Activated CD8-positive, alpha-beta T cell treated with anti-CD3 and anti-CD28 coated beads for 36 hours (primary cell): ENCODE results near the gene COL1A1. TPM values are rescaled to one million over a fixed set of nuclear protein-coding genes. Genes with fewer than 3 reads are reported as not detected.

Experiments used
- ATAC-seq: fragments of 200-7000 bp; cut with Tn5 transposase; one replicate; pipeline ENCODE4 v1.10.0; 2021; ENCODE audit warnings: mild to moderate bottlenecking, moderate library complexity
- CTCF ChIA-PET: fragments of 350-600 bp; sonication (Branson Sonifier 250); formaldehyde crosslinking; loops from one replicate; lab custom pipeline; 2021; ENCODE audit warnings: antibody characterized with exemption; lab: Charles Lee
- POLR2A ChIA-PET: fragments of 350-600 bp; sonication (Branson Sonifier 250); formaldehyde crosslinking; loops from one replicate; lab custom pipeline; 2021; ENCODE audit warnings: antibody characterized with exemption; lab: Charles Lee
- DNase-seq: peaks from one replicate; pipeline ENCODE4 v3.0.0-alpha.2; 2020
- H3K27ac Mint-ChIP-seq: one replicate; pipeline ENCODE4 v1.8.0; 2021; ENCODE audit warnings: mild to moderate bottlenecking, mixed read lengths
- H3K27me3 Mint-ChIP-seq: one replicate; pipeline ENCODE4 v1.8.0; 2021; ENCODE audit warnings: mixed read lengths
- H3K36me3 Mint-ChIP-seq: one replicate; pipeline ENCODE4 v1.8.0; 2021; ENCODE audit warnings: low read depth, mixed read lengths
- H3K4me1 Mint-ChIP-seq: one replicate; pipeline ENCODE4 v1.8.0; 2021; ENCODE audit warnings: low read depth, mixed read lengths
- H3K4me3 Mint-ChIP-seq: one replicate; pipeline ENCODE4 v1.8.0; 2021; ENCODE audit warnings: mild to moderate bottlenecking, moderate library complexity, mixed read lengths
- H3K9me3 Mint-ChIP-seq: one replicate; pipeline ENCODE4 v1.8.0; 2021; ENCODE audit warnings: mixed read lengths
- intact Hi-C: fragments of 100-400 bp; cut with micrococcal nuclease; formaldehyde crosslinking; loops from one replicate; pipeline ENCODE4 v1.10.0; 2022
- total RNA-seq, 2 experiments: library from RNA; stranded (reverse); gene quantifications; one replicate each; pipeline ENCODE4 v1.2.3, GENCODE V29; 2021
- TF ChIP-seq, protein P1 (sequence below): fragments of 200-600 bp; IDR thresholded peaks from one replicate; pipeline ENCODE4 v1.8.0; 2022; ENCODE audit warnings: antibody characterized with exemption, mild to moderate bottlenecking

Gene COL1A1
- total RNA-seq, 2 experiments from 2014 or later = 0.92 to 1.0 TPM

DNA sequence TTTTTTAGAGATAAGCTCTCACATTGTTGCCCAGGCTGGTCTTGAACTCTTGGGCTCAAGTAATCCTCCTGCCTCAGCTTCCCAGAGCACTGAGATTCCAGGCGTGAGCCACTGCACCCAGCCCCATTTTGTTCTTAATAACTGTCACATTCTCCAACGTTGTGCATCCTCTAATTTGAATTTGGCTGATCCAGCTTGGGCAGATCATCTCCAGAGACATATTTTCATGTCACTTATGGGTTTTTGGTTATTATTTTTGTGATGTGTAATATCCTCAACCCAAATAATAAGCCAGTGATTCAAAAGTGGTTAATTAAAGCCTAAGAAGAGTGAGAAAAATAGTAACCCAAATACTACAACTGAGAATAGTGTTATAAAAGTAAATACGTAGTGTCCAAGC lies 16.2 kb upstream of the COL1A1 start:
- Mint-ChIP-seq H3K36me3 (no peaks in the 10 kb centered on the region), H3K27ac (no peak overlapping the region), H3K9me3 (no peaks in the 10 kb centered on the region), H3K27me3 (peaks cover 6% of the 10 kb centered on the region), H3K4me1 (peaks cover 13% of the 10 kb centered on the region), H3K4me3 (no peak overlapping the region)
- ChIA-PET POLR2A (no interaction called here), CTCF (interaction anchor here (0.8 to 11.5 kb wide), 7 partner anchors 15 to 190 kb away, joined by 3 to 111 read pairs (median 3); partner anchors contain the start of genes COL1A1 and TMEM92)
- intact Hi-C loops = no loop called here
- ATAC-seq (no peak), DNase-seq (no peak)
- TF ChIP-seq, protein P1, sequence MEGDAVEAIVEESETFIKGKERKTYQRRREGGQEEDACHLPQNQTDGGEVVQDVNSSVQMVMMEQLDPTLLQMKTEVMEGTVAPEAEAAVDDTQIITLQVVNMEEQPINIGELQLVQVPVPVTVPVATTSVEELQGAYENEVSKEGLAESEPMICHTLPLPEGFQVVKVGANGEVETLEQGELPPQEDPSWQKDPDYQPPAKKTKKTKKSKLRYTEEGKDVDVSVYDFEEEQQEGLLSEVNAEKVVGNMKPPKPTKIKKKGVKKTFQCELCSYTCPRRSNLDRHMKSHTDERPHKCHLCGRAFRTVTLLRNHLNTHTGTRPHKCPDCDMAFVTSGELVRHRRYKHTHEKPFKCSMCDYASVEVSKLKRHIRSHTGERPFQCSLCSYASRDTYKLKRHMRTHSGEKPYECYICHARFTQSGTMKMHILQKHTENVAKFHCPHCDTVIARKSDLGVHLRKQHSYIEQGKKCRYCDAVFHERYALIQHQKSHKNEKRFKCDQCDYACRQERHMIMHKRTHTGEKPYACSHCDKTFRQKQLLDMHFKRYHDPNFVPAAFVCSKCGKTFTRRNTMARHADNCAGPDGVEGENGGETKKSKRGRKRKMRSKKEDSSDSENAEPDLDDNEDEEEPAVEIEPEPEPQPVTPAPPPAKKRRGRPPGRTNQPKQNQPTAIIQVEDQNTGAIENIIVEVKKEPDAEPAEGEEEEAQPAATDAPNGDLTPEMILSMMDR = no peak

DNA sequence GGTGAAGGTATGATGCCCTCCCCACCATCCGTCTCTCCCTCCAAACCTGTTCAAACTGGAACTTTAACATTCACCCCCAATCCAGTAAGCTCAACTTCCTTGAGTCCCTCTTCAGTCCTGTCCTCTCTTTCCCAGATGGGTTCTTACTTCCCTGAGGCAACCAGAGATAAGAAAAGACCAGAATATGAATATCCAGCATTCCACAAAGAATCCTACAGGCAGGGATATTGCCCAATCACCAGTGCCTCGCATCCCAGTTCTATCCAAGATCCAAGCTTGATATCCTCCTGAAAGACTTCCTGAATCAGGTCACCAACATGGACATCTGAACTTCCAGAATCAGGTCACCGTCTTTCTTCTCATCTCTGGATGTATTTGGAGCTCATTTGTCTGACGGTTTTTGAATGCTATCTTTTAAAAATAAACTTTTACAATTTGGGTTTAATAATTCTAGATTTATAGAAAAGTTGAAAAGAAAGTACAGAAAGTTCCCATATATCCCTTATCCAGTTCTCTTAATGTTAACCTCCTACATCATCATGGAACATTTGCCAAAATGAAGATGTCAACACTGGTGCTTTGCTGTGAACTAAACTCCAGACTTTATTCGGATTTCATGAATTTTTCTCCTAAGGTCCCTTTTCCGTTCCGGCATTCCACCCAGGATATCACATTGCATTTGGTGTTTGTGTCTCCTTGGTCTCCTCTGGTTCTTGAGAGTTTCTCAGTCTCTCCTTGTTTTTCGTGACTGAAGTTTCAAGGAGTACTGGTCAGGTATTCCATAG lies 13.7 kb upstream of the COL1A1 start:
- Mint-ChIP-seq H3K27me3 (peaks cover 18% of the 10 kb centered on the region), H3K9me3 (no peaks in the 10 kb centered on the region), H3K36me3 (no peaks in the 10 kb centered on the region), H3K4me1 (peaks cover 22% of the 10 kb centered on the region), H3K4me3 (no peak overlapping the region), H3K27ac (no peak overlapping the region)
- intact Hi-C loops = no loop called here
- TF ChIP-seq, protein P1 = no peak
- DNase-seq (no peak), ATAC-seq (no peak)
- POLR2A ChIA-PET = interaction anchor here (1.6 kb wide), 1 partner anchor 11 kb away, joined by 4 read pairs; no protein-coding TSS in a partner anchor
- CTCF ChIA-PET = interaction anchor here (0.7 to 11.5 kb wide), 9 partner anchors 11 to 121 kb away, joined by 3 to 111 read pairs (median 7); partner anchors contain the start of genes COL1A1 and PDK2

DNA sequence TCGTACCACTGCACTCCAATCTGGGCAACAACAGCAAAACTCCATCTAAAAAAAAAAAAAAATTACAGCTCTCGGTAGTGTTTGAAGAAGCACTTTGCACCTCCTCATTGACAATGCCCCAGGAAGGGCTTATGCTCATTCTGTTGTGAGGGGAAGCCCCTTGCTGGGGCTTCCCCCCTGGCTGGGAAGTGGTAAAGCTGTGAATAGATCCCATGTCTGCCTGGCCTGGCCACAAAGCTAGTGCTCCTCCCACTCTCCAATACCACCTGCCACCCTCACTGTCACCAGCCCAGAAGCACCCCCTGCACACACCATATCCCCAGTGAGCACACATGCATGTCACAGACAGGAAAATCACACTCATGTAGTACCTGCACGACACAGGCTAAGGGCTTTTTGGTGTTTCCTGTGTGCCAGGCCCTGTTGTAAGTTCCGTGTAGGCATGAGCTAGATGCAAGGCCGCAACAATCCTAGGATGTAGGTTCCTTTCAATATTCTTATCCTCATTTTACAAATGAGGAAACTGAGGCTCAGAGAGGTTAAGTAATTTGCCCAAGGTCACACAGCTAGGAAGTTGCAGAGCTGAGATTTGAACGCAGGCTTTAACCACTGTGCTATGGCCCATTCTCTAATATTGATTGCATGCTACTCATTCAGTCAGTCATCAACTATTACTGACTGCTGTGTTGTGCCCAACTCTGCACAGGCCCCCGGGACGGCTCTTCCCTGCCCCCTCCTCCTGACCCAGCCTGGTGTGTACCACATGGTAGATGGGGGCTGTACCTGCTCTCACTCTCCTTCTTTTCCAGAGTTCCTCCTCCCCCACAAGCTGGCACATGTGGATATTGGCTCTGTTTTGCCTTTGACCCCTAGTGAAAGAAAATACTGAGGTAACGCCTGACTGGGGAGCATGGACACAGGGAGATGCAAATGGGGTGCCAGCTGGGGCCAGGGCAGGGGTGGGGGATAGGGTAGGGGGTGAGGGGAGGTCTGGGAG lies 11.9 kb upstream of the COL1A1 start:
- DNase-seq (peak; percentile 88), ATAC-seq (peak; percentile 99)
- CTCF ChIA-PET = interaction anchor here (0.9 to 11.5 kb wide), 16 partner anchors 8 to 119 kb away, joined by 3 to 111 read pairs (median 6); partner anchors contain the start of gene COL1A1
- Mint-ChIP-seq H3K27ac (no peak overlapping the region), H3K4me3 (no peak overlapping the region), H3K36me3 (no peaks in the 10 kb centered on the region), H3K27me3 (peaks cover 25% of the 10 kb centered on the region), H3K4me1 (peaks cover 22% of the 10 kb centered on the region), H3K9me3 (no peaks in the 10 kb centered on the region)
- POLR2A ChIA-PET = interaction anchor here (0.8 to 2.1 kb wide), 3 partner anchors 12 to 133 kb away, joined by 3 to 9 read pairs (median 3); partner anchors contain the start of genes COL1A1 and XYLT2
- intact Hi-C loops = no loop called here
- TF ChIP-seq, protein P1 = no peak

DNA sequence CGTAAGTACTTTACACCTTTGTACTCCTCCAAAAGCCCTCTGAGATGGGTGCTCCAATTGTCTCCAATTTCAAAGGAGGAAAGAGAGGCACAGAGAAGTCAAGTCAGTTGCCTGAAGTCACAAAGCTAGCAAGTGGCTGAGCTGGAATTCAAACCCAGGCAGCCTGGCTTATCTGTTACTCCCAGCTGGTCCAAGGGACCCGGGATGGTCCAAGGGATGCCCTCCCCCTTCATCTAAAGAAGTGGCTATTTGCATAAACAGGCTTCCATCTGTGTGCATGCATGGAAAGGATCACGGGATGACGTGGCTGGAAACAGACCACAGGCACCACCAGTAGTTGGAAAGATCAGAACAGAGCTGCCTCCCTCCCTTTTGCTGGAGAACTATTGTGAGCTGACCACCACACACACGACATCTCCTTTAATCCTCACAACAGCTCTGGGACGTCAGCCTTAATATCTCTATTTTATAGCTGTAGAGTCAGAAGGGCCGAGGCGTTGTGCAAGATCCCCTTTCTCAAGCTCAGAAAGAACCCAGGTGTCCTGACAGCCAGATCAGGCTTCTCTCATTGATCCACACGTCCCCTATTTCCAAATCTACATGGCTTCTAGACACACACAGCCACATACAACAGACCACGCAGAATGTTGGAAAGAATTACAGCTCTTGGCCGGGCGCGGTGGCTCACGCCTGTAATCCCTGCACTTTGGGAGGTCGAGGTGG lies 10.9 kb upstream of the COL1A1 start:
- H3K27me3 Mint-ChIP-seq = peaks cover 32% of the 10 kb centered on the region
- ATAC-seq = no peak
- H3K27ac Mint-ChIP-seq = no peak overlapping the region

More for the DNA sequence above, 10.9 kb upstream of the COL1A1 start:
- intact Hi-C loops = no loop called here
- Mint-ChIP-seq H3K9me3 (no peaks in the 10 kb centered on the region), H3K36me3 (no peaks in the 10 kb centered on the region), H3K4me1 (peaks cover 22% of the 10 kb centered on the region), H3K4me3 (no peak overlapping the region)
- ChIA-PET CTCF (interaction anchor here (0.9 to 11.5 kb wide), 11 partner anchors 9 to 95 kb away, joined by 3 to 111 read pairs (median 7); partner anchors contain the start of gene COL1A1), POLR2A (interaction anchor here (0.8 to 2.1 kb wide), 3 partner anchors 11 to 134 kb away, joined by 3 to 9 read pairs (median 3); partner anchors contain the start of genes COL1A1 and XYLT2)
- no peak for DNase-seq
- TF ChIP-seq, protein P1 = no peak
